Loucy (cell line): ENCODE data around the gene UBE4A.

Experiments
- H2AFZ ChIP-seq: fragments of 200-600 bp; sonication (generic); 2 replicates; pipeline ENCODE4 v1.6.0; 2016; ENCODE audit warnings: antibody characterized with exemption, mild to moderate bottlenecking, low read length, moderate library complexity
- H3F3A ChIP-seq: fragments of 200-600 bp; 2 replicates; pipeline ENCODE4 v1.6.0; 2016; ENCODE audit warnings: antibody characterized with exemption, low read depth, mild to moderate bottlenecking
- H3K27me3 ChIP-seq: fragments of 200-600 bp; sonication (generic); 2 replicates; pipeline ENCODE4 v1.6.1; 2014; ENCODE audit warnings: low read length, mild to moderate bottlenecking; ENCODE audit not compliant: insufficient read depth, poor library complexity, severe bottlenecking
- H3K36me3 ChIP-seq: fragments of 200-600 bp; sonication (generic); 2 replicates; pipeline ENCODE4 v1.6.1; 2016; ENCODE audit warnings: low read length; ENCODE audit not compliant: insufficient read depth
- H3K4me1 ChIP-seq: fragments of 200-600 bp; sonication (generic); 2 replicates; pipeline ENCODE4 v1.5.1; 2014; ENCODE audit warnings: low read length, mild to moderate bottlenecking; ENCODE audit not compliant: insufficient read depth, poor library complexity, severe bottlenecking
- H3K4me2 ChIP-seq: fragments of 200-600 bp; sonication (generic); 2 replicates; pipeline ENCODE4 v1.6.0; 2014; ENCODE audit warnings: antibody characterized with exemption, low read length, low read depth, mild to moderate bottlenecking; ENCODE audit not compliant: poor library complexity, severe bottlenecking
- H3K4me3 ChIP-seq: fragments of 200-600 bp; sonication (generic); 2 replicates; pipeline ENCODE4 v1.5.1; 2014; ENCODE audit warnings: low read length, mild to moderate bottlenecking, mixed read lengths; ENCODE audit not compliant: poor library complexity, severe bottlenecking
- H3K79me2 ChIP-seq: fragments of 200-600 bp; sonication (generic); 2 replicates; pipeline ENCODE4 v1.6.1; 2014; ENCODE audit warnings: low read length; ENCODE audit not compliant: insufficient read depth
- H3K9ac ChIP-seq: fragments of 200-600 bp; sonication (generic); 2 replicates; pipeline ENCODE4 v1.6.0; 2014; ENCODE audit warnings: mild to moderate bottlenecking, low read depth, low read length, moderate library complexity; ENCODE audit not compliant: poor library complexity, severe bottlenecking
- H3K9me2 ChIP-seq: fragments of 200-600 bp; sonication (generic); replicated peaks from 2 replicates; pipeline ENCODE4 v1.6.1; 2016; ENCODE audit warnings: low read depth, low read length, mixed read lengths
- H3K9me3 ChIP-seq: fragments of 200-600 bp; sonication (generic); 2 replicates; pipeline ENCODE4 v1.6.1; 2014; ENCODE audit warnings: mild to moderate bottlenecking, antibody characterized with exemption, low read length, low read depth; ENCODE audit not compliant: insufficient read depth
- H4K20me1 ChIP-seq: fragments of 200-600 bp; sonication (generic); 2 replicates; pipeline ENCODE4 v1.6.0; 2014; ENCODE audit warnings: antibody characterized with exemption, low read length, mild to moderate bottlenecking; ENCODE audit not compliant: insufficient read depth, poor library complexity, severe bottlenecking
- EZH2phosphoT487 ChIP-seq: fragments of 200-600 bp; IDR thresholded peaks from 2 replicates; pipeline ENCODE4 v1.6.1; 2018; ENCODE audit warnings: antibody characterized with exemption, mild to moderate bottlenecking, moderate library complexity, borderline replicate concordance
- TF ChIP-seq, protein P1 (sequence below): fragments of 200-600 bp; sonication (generic); conservative IDR thresholded peaks from 2 replicates; pipeline ENCODE4 v1.5.1; 2014; ENCODE audit warnings: mild to moderate bottlenecking, antibody characterized with exemption, low read length

Gene UBE4A

DNA sequence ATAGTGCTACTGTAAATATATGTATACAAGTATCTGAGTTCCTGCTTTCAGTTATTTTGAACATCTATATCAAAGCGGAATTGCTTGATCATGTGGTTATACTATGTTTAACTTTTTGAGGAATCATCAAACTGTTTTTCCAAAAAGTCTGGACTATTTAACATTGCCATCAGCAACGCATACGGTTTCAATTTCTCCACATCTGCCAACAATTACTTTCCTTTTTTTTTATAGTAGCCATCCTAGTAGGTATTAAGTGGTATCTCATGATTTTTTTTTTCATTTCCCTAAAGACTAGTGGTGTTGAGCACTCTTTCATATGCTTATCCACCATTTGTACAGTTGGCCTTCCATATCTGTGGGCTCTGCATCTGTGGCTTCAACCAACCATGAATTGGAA, 1.3 kb upstream of the UBE4A start:
- peaks cover 5% of the 10 kb centered on the region; the same call in 1 of the 2 replicates for H3F3A ChIP-seq
- H3K9me2 ChIP-seq: no peaks in the 10 kb centered on the region
- H3K4me1 ChIP-seq: peaks cover 36% of the 10 kb centered on the region
- no peak overlapping the region for H2AFZ ChIP-seq
- peaks cover 4% of the 10 kb centered on the region for H4K20me1 ChIP-seq
- H3K27me3 ChIP-seq: no peaks in the 10 kb centered on the region
- TF ChIP-seq, protein P1, sequence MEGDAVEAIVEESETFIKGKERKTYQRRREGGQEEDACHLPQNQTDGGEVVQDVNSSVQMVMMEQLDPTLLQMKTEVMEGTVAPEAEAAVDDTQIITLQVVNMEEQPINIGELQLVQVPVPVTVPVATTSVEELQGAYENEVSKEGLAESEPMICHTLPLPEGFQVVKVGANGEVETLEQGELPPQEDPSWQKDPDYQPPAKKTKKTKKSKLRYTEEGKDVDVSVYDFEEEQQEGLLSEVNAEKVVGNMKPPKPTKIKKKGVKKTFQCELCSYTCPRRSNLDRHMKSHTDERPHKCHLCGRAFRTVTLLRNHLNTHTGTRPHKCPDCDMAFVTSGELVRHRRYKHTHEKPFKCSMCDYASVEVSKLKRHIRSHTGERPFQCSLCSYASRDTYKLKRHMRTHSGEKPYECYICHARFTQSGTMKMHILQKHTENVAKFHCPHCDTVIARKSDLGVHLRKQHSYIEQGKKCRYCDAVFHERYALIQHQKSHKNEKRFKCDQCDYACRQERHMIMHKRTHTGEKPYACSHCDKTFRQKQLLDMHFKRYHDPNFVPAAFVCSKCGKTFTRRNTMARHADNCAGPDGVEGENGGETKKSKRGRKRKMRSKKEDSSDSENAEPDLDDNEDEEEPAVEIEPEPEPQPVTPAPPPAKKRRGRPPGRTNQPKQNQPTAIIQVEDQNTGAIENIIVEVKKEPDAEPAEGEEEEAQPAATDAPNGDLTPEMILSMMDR: no peak
- TF ChIP-seq EZH2phosphoT487: no peak
- H3K36me3 ChIP-seq: no peaks in the 10 kb centered on the region
- H3K4me2 ChIP-seq: no peak overlapping the region
- no peaks in the 10 kb centered on the region for H3K9me3 ChIP-seq
- no peak overlapping the region for H3K9ac ChIP-seq
- peaks cover 36% of the 10 kb centered on the region for H3K79me2 ChIP-seq
- no peak overlapping the region for H3K4me3 ChIP-seq

DNA sequence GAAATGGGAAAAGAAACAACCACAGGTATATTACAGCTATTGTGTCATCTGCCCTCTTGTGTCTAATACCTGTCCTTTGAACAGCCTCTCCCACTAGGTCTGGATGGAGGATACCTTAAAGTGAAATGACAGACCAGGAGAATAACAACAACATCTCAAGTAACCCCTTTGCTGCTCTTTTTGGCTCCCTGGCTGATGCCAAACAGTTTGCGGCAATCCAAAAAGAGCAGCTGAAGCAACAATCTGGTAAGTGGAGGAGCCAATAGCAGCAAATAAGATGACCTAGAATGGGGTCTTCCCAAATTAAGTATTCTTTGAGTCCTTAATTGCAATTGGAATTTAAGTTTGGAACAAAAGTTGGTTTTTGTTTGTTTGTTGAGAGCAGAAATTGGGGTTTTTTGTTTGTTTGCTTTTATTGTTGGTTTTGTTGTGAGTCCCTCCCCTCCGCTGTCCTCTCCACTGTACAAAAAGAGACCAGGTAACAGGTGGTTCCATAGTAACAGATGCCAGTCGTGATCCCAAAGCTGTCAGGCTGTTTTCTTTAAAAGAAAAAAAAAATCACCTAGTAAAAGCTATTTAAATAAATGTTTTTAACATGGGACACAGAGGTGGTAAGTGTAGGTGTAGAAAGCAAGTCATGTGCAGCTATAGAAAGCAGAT, 5.7 kb downstream of the UBE4A start:
- TF ChIP-seq, protein P1: no peak
- TF ChIP-seq EZH2phosphoT487: no peak
- peaks cover 40% of the 10 kb centered on the region; the same call in 1 of the 2 replicates for H3K36me3 ChIP-seq

DNA sequence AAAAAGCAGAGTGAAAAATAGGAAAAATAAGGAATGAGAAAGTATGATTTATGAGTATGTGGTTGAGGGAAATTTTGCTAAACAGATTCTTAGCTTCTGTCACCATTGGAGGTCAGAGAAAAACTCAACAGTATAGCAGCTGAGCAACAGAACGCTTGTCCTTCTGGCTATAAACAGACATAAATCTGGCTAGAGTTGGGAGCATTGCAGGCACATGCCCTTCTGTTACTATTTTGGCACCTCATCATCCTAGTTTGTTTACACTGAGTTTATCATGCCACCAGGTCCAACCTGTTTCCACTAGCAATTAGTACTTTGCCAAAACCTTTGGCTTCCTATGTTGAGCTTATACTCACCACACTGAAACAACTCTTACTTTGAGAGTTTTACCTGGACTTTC, 6.9 kb downstream of the UBE4A start:
- no peaks in the 10 kb centered on the region for H4K20me1 ChIP-seq
- no peak for TF ChIP-seq EZH2phosphoT487
- TF ChIP-seq, protein P1: no peak

More for the DNA sequence above, 5.7 kb downstream of the UBE4A start:
- H3K4me2 ChIP-seq: no peak overlapping the region
- no peaks in the 10 kb centered on the region for H3K27me3 ChIP-seq
- H3K4me3 ChIP-seq: no peak overlapping the region
- H3K79me2 ChIP-seq: peaks cover 42% of the 10 kb centered on the region
- no peaks in the 10 kb centered on the region for H3K9me2 ChIP-seq
- H2AFZ ChIP-seq: no peak overlapping the region
- no peak overlapping the region for H3K9ac ChIP-seq
- H3F3A ChIP-seq: no peaks in the 10 kb centered on the region
- H3K9me3 ChIP-seq: no peaks in the 10 kb centered on the region
- peaks cover 32% of the 10 kb centered on the region for H3K4me1 ChIP-seq
- H4K20me1 ChIP-seq: peaks cover 4% of the 10 kb centered on the region

More for the DNA sequence above, 6.9 kb downstream of the UBE4A start:
- Histone ChIP-seq H3K79me2 (peaks cover 30% of the 10 kb centered on the region), H3K27me3 (no peaks in the 10 kb centered on the region), H3K4me1 (peaks cover 21% of the 10 kb centered on the region), H3F3A (no peaks in the 10 kb centered on the region), H2AFZ (no peak overlapping the region), H3K4me3 (no peak overlapping the region), H3K4me2 (no peak overlapping the region), H3K9me2 (no peaks in the 10 kb centered on the region), H3K9ac (no peak overlapping the region), H3K9me3 (no peaks in the 10 kb centered on the region), H3K36me3 (peaks cover 52% of the 10 kb centered on the region; the same call in 1 of the 2 replicates)
